MCF 10A (cell line): ENCODE data around the gene GUCY2D. TPM values are rescaled to one million over a fixed set of nuclear protein-coding genes. Genes with fewer than 3 reads are reported as not detected.
A peak's percentile ranks its signal among the peaks of the same experiment; 100 is the strongest.

Source experiments
- BruUV-seq: library from RNA; stranded (reverse); fragments of 400-500 nt; replicated peaks from 2 replicates; lab custom pipeline; 2021; lab: Mats Ljungman, UMichigan
- CTCF ChIA-PET: fragments of 300-600 bp; sonication (Branson Sonifier 250); formaldehyde crosslinking; extraction: SDS; loops from one replicate; lab custom pipeline; 2021; ENCODE audit warnings: antibody characterized with exemption, inconsistent platforms; lab: Yijun Ruan, JAX
- POLR2A ChIA-PET: fragments of 300-600, 350-650 bp; sonication (Branson Sonifier 250); formaldehyde crosslinking; extraction: SDS; loops from one replicate; lab custom pipeline; 2020; ENCODE audit warnings: antibody characterized with exemption, inconsistent platforms; lab: Yijun Ruan, JAX
- DNase-seq: peaks from one replicate; pipeline ENCODE4 v3.0.0-alpha.2; 2018; ENCODE audit not compliant: unreplicated experiment
- H3K27ac Mint-ChIP-seq: one replicate; pipeline ENCODE4 v1.8.0; 2022; ENCODE audit warnings: mild to moderate bottlenecking, low read depth, mixed read lengths; ENCODE audit not compliant: unreplicated experiment
- H3K27me3 Mint-ChIP-seq: one replicate; pipeline ENCODE4 v1.8.0; 2022; ENCODE audit warnings: mixed read lengths; ENCODE audit not compliant: insufficient read depth, unreplicated experiment
- H3K36me3 Mint-ChIP-seq: one replicate; pipeline ENCODE4 v1.8.0; 2022; ENCODE audit warnings: mild to moderate bottlenecking, moderate library complexity, mixed read lengths; ENCODE audit not compliant: insufficient read depth, unreplicated experiment
- H3K4me1 Mint-ChIP-seq: one replicate; pipeline ENCODE4 v1.8.0; 2022; ENCODE audit warnings: mixed read lengths; ENCODE audit not compliant: insufficient read depth, unreplicated experiment
- H3K4me3 Mint-ChIP-seq: one replicate; pipeline ENCODE4 v1.8.0; 2022; ENCODE audit warnings: mild to moderate bottlenecking, moderate library complexity, mixed read lengths; ENCODE audit not compliant: unreplicated experiment
- H3K9me3 Mint-ChIP-seq: one replicate; pipeline ENCODE4 v1.8.0; 2022; ENCODE audit warnings: mixed read lengths; ENCODE audit not compliant: unreplicated experiment
- CTCF ChIP-seq: fragments of 200-600 bp; IDR thresholded peaks from one replicate; pipeline ENCODE4 v1.8.0; 2022; ENCODE audit warnings: antibody characterized with exemption, mild to moderate bottlenecking; ENCODE audit not compliant: unreplicated experiment
- intact Hi-C: fragments of 100-400 bp; cut with micrococcal nuclease; formaldehyde crosslinking; loops from 2 replicates; pipeline ENCODE4 v1.14.1; 2022
- total RNA-seq: library from RNA; stranded (reverse); gene quantifications from 2 replicates; pipeline ENCODE4 v1.2.3, GENCODE V29; 2022

GUCY2D gene
- total RNA-seq, 1 experiment from 2014 or later = not detected

DNA sequence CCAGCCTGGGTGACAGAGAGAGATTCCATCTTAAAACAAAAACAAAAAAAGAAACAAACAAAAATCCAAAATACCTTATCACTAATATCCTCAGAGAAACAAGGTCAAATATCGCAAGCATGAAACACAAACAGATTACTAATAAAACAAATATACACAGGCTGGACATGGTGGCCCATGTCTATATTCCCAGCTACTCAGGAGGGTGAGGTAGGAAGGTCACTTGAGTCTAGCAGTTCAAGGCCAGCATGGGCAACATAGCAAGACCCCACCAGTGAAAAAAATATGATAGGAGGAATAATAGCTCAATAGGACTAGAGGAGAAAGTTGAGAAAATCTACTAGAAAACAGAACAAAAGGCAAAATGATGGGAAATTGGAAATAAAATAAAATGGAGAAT is 29.5 kb downstream of the GUCY2D start:
- H3K9me3 Mint-ChIP-seq = no peaks in the 10 kb centered on the region
- H3K4me3 Mint-ChIP-seq = no peak overlapping the region
- peaks cover 6% of the 10 kb centered on the region for H3K36me3 Mint-ChIP-seq
- no TSS peak for BruUV-seq
- ChIA-PET POLR2A (interaction anchor here (0.6 to 9.2 kb wide), 6 partner anchors 9 to 704 kb away, joined by 3 to 82 read pairs (median 4); no protein-coding TSS in a partner anchor), CTCF (interaction anchor here (0.7 to 6.1 kb wide), 7 partner anchors 9 to 169 kb away, joined by 3 to 35 read pairs (median 5); no protein-coding TSS in a partner anchor)
- intact Hi-C loops = no loop called here
- H3K4me1 Mint-ChIP-seq = peaks cover 26% of the 10 kb centered on the region
- H3K27ac Mint-ChIP-seq = peak overlapping the region; percentile 72
- no peaks in the 10 kb centered on the region for H3K27me3 Mint-ChIP-seq
- no peak for TF ChIP-seq CTCF
- DNase-seq = no peak

DNA sequence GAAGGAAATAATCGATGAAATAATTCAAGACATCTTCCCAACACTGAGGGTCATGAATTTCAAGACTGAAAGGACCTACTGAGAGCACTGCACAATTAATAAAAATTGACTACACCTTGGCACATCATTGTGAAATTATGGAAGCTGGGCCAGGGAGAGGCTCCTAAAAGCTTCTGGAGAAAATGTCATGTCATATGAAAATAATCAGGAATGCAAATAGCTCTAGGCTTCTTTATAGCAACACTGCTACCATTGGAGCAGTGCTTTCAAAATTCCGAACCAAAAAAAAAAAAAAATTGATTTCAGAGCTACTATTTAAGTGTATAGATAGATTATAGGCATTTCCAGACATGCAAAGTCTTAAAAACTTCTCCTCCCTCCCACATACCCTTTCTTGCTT is 30.0 kb downstream of the GUCY2D start:
- DNase-seq = no peak
- no peaks in the 10 kb centered on the region for H3K27me3 Mint-ChIP-seq
- peaks cover 2% of the 10 kb centered on the region for H3K9me3 Mint-ChIP-seq
- ChIA-PET CTCF (interaction anchor here (0.6 to 6.1 kb wide), 5 partner anchors 9 to 169 kb away, joined by 3 to 35 read pairs (median 5); no protein-coding TSS in a partner anchor), POLR2A (interaction anchor here (0.6 to 9.2 kb wide), 7 partner anchors 9 to 385 kb away, joined by 3 to 82 read pairs (median 3); no protein-coding TSS in a partner anchor)
- peak overlapping the region; percentile 72 for H3K27ac Mint-ChIP-seq
- no TSS peak for BruUV-seq
- H3K36me3 Mint-ChIP-seq = peaks cover 9% of the 10 kb centered on the region
- intact Hi-C loops = no loop called here
- H3K4me1 Mint-ChIP-seq = peaks cover 27% of the 10 kb centered on the region
- no peak overlapping the region for H3K4me3 Mint-ChIP-seq
- TF ChIP-seq CTCF = no peak

DNA sequence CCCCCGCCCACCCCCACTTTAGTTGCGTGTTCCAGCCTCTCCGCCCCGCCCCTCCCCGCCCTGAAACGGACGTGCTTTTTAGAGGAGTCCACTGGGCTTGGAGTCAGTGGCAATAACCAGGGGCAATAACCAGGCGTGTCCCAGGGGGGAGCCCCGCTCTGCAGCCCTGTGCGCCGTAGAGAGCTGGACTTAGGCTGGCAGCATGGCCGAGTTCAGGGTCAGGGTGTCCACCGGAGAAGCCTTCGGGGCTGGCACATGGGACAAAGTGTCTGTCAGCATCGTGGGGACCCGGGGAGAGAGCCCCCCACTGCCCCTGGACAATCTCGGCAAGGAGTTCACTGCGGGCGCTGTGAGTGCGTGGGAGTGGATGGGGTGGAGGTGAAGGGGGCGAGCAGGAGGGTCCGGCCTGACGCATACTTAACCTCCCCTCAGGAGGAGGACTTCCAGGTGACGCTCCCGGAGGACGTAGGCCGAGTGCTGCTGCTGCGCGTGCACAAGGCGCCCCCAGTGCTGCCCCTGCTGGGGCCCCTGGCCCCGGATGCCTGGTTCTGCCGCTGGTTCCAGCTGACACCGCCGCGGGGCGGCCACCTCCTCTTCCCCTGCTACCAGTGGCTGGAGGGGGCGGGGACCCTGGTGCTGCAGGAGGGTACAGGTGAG is 36.7 kb downstream of the GUCY2D start, which contains the start of gene ALOX15B:
TSS of gene ALOX15B (plus strand) at position 106 of the 657 bp plus-strand sequence. CDS start at position 203, 97 bp downstream.
- CTCF ChIA-PET = interaction anchor here (1.1 to 7.3 kb wide), 4 partner anchors 20 to 106 kb away, joined by 3 to 167 read pairs (median 17); no protein-coding TSS in a partner anchor
- BruUV-seq = TSS peak; percentile 53
- intact Hi-C loops = no loop called here

More for the DNA sequence above, 36.7 kb downstream of the GUCY2D start, which contains the start of gene ALOX15B:
- H3K27me3 Mint-ChIP-seq = no peaks in the 10 kb centered on the region
- peak; percentile 58 for DNase-seq
- no peak for TF ChIP-seq CTCF
- H3K4me3 Mint-ChIP-seq = peak within 1 kb of the TSS; percentile 82
- H3K9me3 Mint-ChIP-seq = peaks cover 6% of the 10 kb centered on the region
- H3K4me1 Mint-ChIP-seq = peaks cover 23% of the 10 kb centered on the region
- H3K27ac Mint-ChIP-seq = peak within 1 kb of the TSS; percentile 95
- POLR2A ChIA-PET = interaction anchor here (0.6 to 5.5 kb wide), 5 partner anchors 9 to 424 kb away, joined by 3 to 155 read pairs (median 14); partner anchors contain the start of gene FXR2
- H3K36me3 Mint-ChIP-seq = peaks cover 30% of the 10 kb centered on the region
